Measurements from ENCODE around the gene SLC7A5. TPM values are rescaled to one million over a fixed set of nuclear protein-coding genes. Genes with fewer than 3 reads are reported as not detected.

Gene SLC7A5
- total and polyA plus RNA-seq, 2 of the 4 experiments (the other 2 are of a cell fraction) = 11.3 to 101 TPM

DNA sequence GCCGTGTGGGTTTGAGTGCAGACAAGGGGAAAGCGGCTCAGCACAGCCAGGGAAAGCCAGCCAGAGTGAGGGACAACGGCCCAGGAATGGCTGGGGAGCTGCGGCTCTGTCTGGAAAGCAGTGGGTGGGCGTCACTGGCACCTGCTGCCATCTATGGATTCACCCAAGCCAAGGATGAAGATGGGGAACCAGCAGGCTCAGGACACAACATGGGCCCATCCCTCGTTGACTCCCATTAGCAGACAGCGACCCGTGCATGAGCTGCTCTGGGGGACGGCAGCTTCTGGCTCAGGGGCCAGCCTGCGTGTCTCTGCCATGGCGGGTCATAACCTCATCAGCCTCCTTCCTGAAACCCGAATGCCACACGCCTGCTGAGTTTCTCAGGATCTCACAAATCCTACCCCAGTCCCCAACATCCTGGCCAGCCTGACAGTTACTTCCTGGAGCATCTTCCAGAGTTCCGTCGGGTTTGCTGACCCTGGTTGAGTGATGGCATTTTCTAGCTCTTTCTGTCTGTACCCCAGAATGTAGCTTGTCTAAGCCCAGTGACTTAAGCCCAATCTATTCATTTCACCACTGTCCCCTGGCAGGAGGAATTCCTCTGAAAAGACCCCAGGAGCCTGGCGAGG is 50.7 kb downstream of the SLC7A5 start:
- ATAC-seq (ENCODE audit: low read depth) (no peak), DNase-seq (no peak)
- Histone ChIP-seq H2AK5ac (ENCODE audit: low read depth, low read length) (no peak overlapping the region), H3K4me2 (ENCODE audit: low read depth, low read length) (no peak overlapping the region), H3K27me3 (ENCODE audit: control insufficient read depth, insufficient read depth, low read length) (peaks cover under 1% of the 10 kb centered on the region), H3K79me1 (ENCODE audit: low read depth in 1 of 2, low read length in 2 of 2) (no peaks in the 10 kb centered on the region), H2BK120ac (ENCODE audit: low read depth, low read length) (no peak overlapping the region), H3K23ac (ENCODE audit: low read depth, low read length) (no peak overlapping the region), H2BK20ac (ENCODE audit: low read depth, low read length) (no peak overlapping the region), H3K18ac (ENCODE audit: low read depth, low read length) (no peak overlapping the region), H2BK15ac (ENCODE audit: low read depth, low read length) (no peak overlapping the region), H4K5ac (ENCODE audit: low read depth, low read length) (no peak overlapping the region), H4K91ac (ENCODE audit: insufficient read depth, low read depth, low read length) (no peak overlapping the region), H2AFZ (replicated peaks; ENCODE audit: low read length, poor library complexity) (no peak overlapping the region), H3K36me3 (ENCODE audit: control insufficient read depth, insufficient read depth, low read length) (no peaks in the 10 kb centered on the region), H3K56ac (ENCODE audit: extremely low read depth, insufficient read depth, low read length) (no peak overlapping the region), H3K27ac (ENCODE audit: insufficient read depth, low read length) (no peak overlapping the region), H3K9ac (ENCODE audit: low read depth, low read length) (no peak overlapping the region), H3K4me1 (ENCODE audit: control insufficient read depth, insufficient read depth, low read length) (no peaks in the 10 kb centered on the region), H3K4ac (ENCODE audit: low read depth, low read length) (no peak overlapping the region), H2BK5ac (ENCODE audit: low read depth, low read length, poor library complexity, severe bottlenecking) (no peak overlapping the region), H3K9me1 (ENCODE audit: insufficient read depth, low read length) (no peaks in the 10 kb centered on the region), H4K8ac (ENCODE audit: low read depth in 2 of 2, low read length in 2 of 2) (no peak overlapping the region), H3K9me3 (ENCODE audit: control insufficient read depth, insufficient read depth, low read length) (peaks cover 28% of the 10 kb centered on the region), H3K4me3 (ENCODE audit: insufficient read depth, low read depth, low read length) (no peak overlapping the region), H3K14ac (replicated peaks; ENCODE audit: low read depth, low read length) (no peak overlapping the region), H2AK9ac (replicated peaks; ENCODE audit: low read depth, low read length, poor library complexity) (no peak overlapping the region), H4K20me1 (ENCODE audit: insufficient read depth, low read length) (no peaks in the 10 kb centered on the region)
- in situ Hi-C loops (cut with MboI; ENCODE audit: low sequenced_read_pairs) (no loop called here), dilution Hi-C loops (cut with HindIII; ENCODE audit: low sequenced_read_pairs, unreplicated experiment) (no loop called here), intact Hi-C loops (cut with micrococcal nuclease) (no loop called here)
- CTCF ChIA-PET = no interaction called here
- 75% methylated on average over 12 of the region's 16 CpGs; no CpG with 5 or more reads in 1 of the 2 experiments for WGBS, 2 experiments (ENCODE audit: extremely low coverage in 2 of 2, insufficient read length in 1 of 2)
- no peak for TF ChIP-seq RCOR1 (IDR thresholded peaks at IDR 0.05; ENCODE audit: insufficient replicate concordance, low read length)
- TF ChIP-seq NFE2L2 (IDR thresholded peaks at IDR 0.05; ENCODE audit: low read depth, low read length) = no peak
- TF ChIP-seq MXI1 (IDR thresholded peaks at IDR 0.05; ENCODE audit: borderline replicate concordance, low read depth, low read length) = no peak
- no peak for TF ChIP-seq RFX5 (IDR thresholded peaks at IDR 0.05; ENCODE audit: low read depth, low read length)
- TF ChIP-seq POLR2A (IDR thresholded peaks at IDR 0.05; ENCODE audit: low read depth, low read length) = no peak
- TF ChIP-seq, protein P1, sequence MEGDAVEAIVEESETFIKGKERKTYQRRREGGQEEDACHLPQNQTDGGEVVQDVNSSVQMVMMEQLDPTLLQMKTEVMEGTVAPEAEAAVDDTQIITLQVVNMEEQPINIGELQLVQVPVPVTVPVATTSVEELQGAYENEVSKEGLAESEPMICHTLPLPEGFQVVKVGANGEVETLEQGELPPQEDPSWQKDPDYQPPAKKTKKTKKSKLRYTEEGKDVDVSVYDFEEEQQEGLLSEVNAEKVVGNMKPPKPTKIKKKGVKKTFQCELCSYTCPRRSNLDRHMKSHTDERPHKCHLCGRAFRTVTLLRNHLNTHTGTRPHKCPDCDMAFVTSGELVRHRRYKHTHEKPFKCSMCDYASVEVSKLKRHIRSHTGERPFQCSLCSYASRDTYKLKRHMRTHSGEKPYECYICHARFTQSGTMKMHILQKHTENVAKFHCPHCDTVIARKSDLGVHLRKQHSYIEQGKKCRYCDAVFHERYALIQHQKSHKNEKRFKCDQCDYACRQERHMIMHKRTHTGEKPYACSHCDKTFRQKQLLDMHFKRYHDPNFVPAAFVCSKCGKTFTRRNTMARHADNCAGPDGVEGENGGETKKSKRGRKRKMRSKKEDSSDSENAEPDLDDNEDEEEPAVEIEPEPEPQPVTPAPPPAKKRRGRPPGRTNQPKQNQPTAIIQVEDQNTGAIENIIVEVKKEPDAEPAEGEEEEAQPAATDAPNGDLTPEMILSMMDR (conservative IDR thresholded peaks at IDR 0.05; ENCODE audit: low read depth, low read length) = no peak
- POLR2A ChIA-PET (ENCODE audit: unreplicated experiment) = no interaction called here
- no TSS peak for BruUV-seq (replicated peaks)
